ENCODE data around the gene ADCY7.

DNA sequence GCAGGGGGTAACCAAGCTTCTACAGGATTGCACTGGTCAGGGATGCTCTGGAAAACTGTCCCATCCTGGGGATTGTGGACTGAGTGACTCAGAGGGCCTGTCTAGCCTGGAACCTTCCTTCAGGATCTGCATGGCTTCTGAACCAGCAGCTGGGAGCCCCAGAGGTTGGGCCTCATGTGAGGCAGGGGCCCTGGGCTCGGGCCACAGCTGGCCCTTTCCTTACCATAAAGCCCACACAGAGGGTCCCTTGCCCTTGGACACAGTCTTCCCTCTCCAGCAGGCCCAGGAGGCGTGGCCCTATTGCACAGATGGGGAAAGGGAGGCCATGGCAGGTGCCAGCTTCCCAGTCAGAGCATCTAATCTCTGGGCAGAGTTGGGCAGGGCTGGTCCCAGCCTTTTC is 30.5 kb downstream of the ADCY7 start:
- TF ChIP-seq, protein P1, sequence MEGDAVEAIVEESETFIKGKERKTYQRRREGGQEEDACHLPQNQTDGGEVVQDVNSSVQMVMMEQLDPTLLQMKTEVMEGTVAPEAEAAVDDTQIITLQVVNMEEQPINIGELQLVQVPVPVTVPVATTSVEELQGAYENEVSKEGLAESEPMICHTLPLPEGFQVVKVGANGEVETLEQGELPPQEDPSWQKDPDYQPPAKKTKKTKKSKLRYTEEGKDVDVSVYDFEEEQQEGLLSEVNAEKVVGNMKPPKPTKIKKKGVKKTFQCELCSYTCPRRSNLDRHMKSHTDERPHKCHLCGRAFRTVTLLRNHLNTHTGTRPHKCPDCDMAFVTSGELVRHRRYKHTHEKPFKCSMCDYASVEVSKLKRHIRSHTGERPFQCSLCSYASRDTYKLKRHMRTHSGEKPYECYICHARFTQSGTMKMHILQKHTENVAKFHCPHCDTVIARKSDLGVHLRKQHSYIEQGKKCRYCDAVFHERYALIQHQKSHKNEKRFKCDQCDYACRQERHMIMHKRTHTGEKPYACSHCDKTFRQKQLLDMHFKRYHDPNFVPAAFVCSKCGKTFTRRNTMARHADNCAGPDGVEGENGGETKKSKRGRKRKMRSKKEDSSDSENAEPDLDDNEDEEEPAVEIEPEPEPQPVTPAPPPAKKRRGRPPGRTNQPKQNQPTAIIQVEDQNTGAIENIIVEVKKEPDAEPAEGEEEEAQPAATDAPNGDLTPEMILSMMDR (IDR thresholded peaks at IDR 0.05) = no peak
- TF ChIP-seq POLR2AphosphoS5 (IDR thresholded peaks at IDR 0.05) (no peak), POLR2A (IDR thresholded peaks at IDR 0.05) (no peak), EP300 (IDR thresholded peaks at IDR 0.05) (no peak)
